ENCODE data around the gene CDH22. TPM values are rescaled to one million over a fixed set of nuclear protein-coding genes. Genes with fewer than 3 reads are reported as not detected.

The CDH22 gene
- total RNA-seq, 2 donors from 2014 or later: 0.12 to 0.13 TPM

- no peaks in the 10 kb centered on the region for H3K4me1 ChIP-seq
- intact Hi-C loops (cut with DNase I): no loop called here
These were observed 134.4 kb downstream of the CDH22 start for GRCh38 chr20:46173652-46174468.

GRCh38 chr20:46172961-46173536 lies 135.2 kb downstream of the CDH22 start:
- Histone ChIP-seq H3K9ac (ENCODE audit: low read depth in 2 of 2, low read length in 2 of 2) (no peak overlapping the region), H3K4me3 (no peak overlapping the region), H3K36me3 (no peaks in the 10 kb centered on the region), H3K9me3 (no peaks in the 10 kb centered on the region), H3K27me3 (peaks cover 24% of the 10 kb centered on the region), H3K4me1 (no peaks in the 10 kb centered on the region), H3K27ac (no peak overlapping the region)
- intact Hi-C loops (cut with DNase I): no loop called here
- no peak for DNase-seq
- no peak for TF ChIP-seq CTCF (IDR thresholded peaks at IDR 0.05)

More at GRCh38 chr20:46173652-46174468, 134.4 kb downstream of the CDH22 start:
- Histone ChIP-seq H3K27ac (no peak overlapping the region), H3K27me3 (peaks cover 24% of the 10 kb centered on the region), H3K36me3 (no peaks in the 10 kb centered on the region), H3K9me3 (no peaks in the 10 kb centered on the region), H3K9ac (ENCODE audit: low read depth in 2 of 2, low read length in 2 of 2) (no peak overlapping the region), H3K4me3 (no peak overlapping the region)
- DNase-seq: no peak
- TF ChIP-seq CTCF (IDR thresholded peaks at IDR 0.05): no peak

GRCh38 chr20:46172455-46172854 lies 135.8 kb downstream of the CDH22 start:
- H3K27me3 ChIP-seq: peaks cover 24% of the 10 kb centered on the region
- intact Hi-C loops (cut with DNase I): no loop called here
- H3K4me1 ChIP-seq: no peaks in the 10 kb centered on the region
- no peaks in the 10 kb centered on the region for H3K36me3 ChIP-seq
- TF ChIP-seq CTCF (IDR thresholded peaks at IDR 0.05): no peak
- H3K9me3 ChIP-seq: no peaks in the 10 kb centered on the region
- no peak overlapping the region for H3K27ac ChIP-seq
- no peak overlapping the region for H3K9ac ChIP-seq (ENCODE audit: low read depth in 2 of 2, low read length in 2 of 2)
- DNase-seq: no peak
- no peak overlapping the region for H3K4me3 ChIP-seq

- H3K36me3 ChIP-seq: no peaks in the 10 kb centered on the region
- no peak overlapping the region for H3K4me3 ChIP-seq
- DNase-seq: no peak
- peaks cover 24% of the 10 kb centered on the region for H3K27me3 ChIP-seq
- no peaks in the 10 kb centered on the region for H3K4me1 ChIP-seq
- no peak overlapping the region for H3K9ac ChIP-seq (ENCODE audit: low read depth in 2 of 2, low read length in 2 of 2)
- H3K27ac ChIP-seq: no peak overlapping the region
- no peaks in the 10 kb centered on the region for H3K9me3 ChIP-seq
- intact Hi-C loops (cut with DNase I): no loop called here
- TF ChIP-seq CTCF (IDR thresholded peaks at IDR 0.05): no peak
These were observed 136.4 kb downstream of the CDH22 start for GRCh38 chr20:46171909-46172308.

GRCh38 chr20:46171476-46171875 lies 136.8 kb downstream of the CDH22 start:
- Histone ChIP-seq H3K4me1 (no peaks in the 10 kb centered on the region), H3K9ac (ENCODE audit: low read depth in 2 of 2, low read length in 2 of 2) (no peak overlapping the region), H3K27ac (no peak overlapping the region), H3K4me3 (no peak overlapping the region), H3K27me3 (peaks cover 24% of the 10 kb centered on the region), H3K9me3 (no peaks in the 10 kb centered on the region), H3K36me3 (no peaks in the 10 kb centered on the region)
- intact Hi-C loops (cut with DNase I): no loop called here
- TF ChIP-seq CTCF (IDR thresholded peaks at IDR 0.05): no peak
- no peak for DNase-seq

Measured in colonic mucosa (tissue), 4 donors.